ENCODE results near the gene ITPK1.

- TF ChIP-seq CSRNP3 (CRISPR knock-in tag; IDR thresholded peaks at IDR 0.05) (no peak), RARB (CRISPR knock-in tag; IDR thresholded peaks at IDR 0.05) (no peak), PATZ1 (CRISPR knock-in tag; IDR thresholded peaks at IDR 0.05; ENCODE audit: borderline replicate concordance) (no peak), CREB5 (CRISPR knock-in tag; IDR thresholded peaks at IDR 0.05; ENCODE audit: low read depth) (no peak), ZFP3 (CRISPR knock-in tag; IDR thresholded peaks at IDR 0.05) (no peak), POU6F1 (CRISPR knock-in tag; IDR thresholded peaks at IDR 0.05; ENCODE audit: borderline replicate concordance, low read depth) (no peak), ZNF70 (CRISPR knock-in tag; IDR thresholded peaks at IDR 0.05) (no peak), OSR1 (CRISPR knock-in tag; IDR thresholded peaks at IDR 0.05) (no peak), ZNF8 (CRISPR knock-in tag; IDR thresholded peaks at IDR 0.05) (no peak), SNAI2 (CRISPR knock-in tag; IDR thresholded peaks at IDR 0.05) (no peak), TSHZ2 (CRISPR knock-in tag; IDR thresholded peaks at IDR 0.05) (no peak)
These were observed 130.2 kb downstream of the ITPK1 start for GRCh38 chr14:92985521-92985920.
